ENCODE results near the gene ELFN1.

DNA sequence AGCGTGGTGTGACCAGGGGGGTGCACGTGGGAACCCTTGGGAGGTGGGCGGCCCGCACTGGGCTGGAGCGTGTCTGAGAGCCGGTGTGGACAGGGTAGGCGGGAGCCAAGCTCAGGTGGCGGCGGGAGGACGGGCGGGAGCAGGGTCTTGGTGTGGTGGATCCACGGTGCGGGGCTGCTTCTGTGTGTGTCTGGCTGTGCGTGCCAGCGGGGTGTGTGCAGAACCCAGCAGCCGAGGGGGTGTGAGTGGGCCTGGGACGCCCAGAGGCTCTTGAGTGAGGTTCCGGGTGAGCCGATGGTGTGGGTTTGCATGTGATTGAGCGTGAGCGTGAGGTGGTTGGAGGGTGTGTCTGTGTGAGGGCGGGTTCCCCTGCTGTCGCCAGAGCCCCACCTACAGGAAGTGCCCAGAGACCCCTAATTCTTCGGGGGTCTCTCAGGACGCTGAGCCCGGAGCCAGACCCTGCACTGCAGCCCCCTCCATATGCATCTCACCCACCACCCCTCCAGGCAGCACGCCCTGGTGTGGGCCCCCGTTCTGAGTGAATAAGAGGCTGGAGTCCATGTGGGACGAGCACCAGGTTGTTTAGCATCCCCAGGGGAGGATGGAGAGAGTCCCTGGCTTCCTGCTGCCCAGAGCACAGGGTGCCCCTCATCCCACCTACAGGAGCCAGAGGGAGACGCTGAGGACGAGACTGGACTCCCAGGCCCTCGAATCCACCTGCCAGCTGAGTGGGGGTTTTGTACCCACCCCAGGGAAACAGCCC, 78.2 kb downstream of the ELFN1 start:
- TF ChIP-seq RAD21 (IDR thresholded peaks at IDR 0.05; ENCODE audit: low read length) (no peak), GATA2 (CRISPR knock-in tag; IDR thresholded peaks at IDR 0.05) (no peak), POLR2AphosphoS5 (IDR thresholded peaks at IDR 0.05; ENCODE audit: low read depth, low read length) (no peak), FOXM1 (IDR thresholded peaks at IDR 0.05; ENCODE audit: low read depth) (no peak), USF1 (IDR thresholded peaks at IDR 0.05; ENCODE audit: borderline replicate concordance, low read depth) (no peak), SMC3 (IDR thresholded peaks at IDR 0.05; ENCODE audit: low read depth, low read length) (no peak), ZBTB33 (IDR thresholded peaks at IDR 0.05; ENCODE audit: borderline replicate concordance, low read depth) (no peak), GABPA (IDR thresholded peaks at IDR 0.05; ENCODE audit: low read depth) (no peak), MXI1 (IDR thresholded peaks at IDR 0.05; ENCODE audit: low read depth, low read length) (no peak)
- TF ChIP-seq, protein P1, sequence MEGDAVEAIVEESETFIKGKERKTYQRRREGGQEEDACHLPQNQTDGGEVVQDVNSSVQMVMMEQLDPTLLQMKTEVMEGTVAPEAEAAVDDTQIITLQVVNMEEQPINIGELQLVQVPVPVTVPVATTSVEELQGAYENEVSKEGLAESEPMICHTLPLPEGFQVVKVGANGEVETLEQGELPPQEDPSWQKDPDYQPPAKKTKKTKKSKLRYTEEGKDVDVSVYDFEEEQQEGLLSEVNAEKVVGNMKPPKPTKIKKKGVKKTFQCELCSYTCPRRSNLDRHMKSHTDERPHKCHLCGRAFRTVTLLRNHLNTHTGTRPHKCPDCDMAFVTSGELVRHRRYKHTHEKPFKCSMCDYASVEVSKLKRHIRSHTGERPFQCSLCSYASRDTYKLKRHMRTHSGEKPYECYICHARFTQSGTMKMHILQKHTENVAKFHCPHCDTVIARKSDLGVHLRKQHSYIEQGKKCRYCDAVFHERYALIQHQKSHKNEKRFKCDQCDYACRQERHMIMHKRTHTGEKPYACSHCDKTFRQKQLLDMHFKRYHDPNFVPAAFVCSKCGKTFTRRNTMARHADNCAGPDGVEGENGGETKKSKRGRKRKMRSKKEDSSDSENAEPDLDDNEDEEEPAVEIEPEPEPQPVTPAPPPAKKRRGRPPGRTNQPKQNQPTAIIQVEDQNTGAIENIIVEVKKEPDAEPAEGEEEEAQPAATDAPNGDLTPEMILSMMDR (IDR thresholded peaks at IDR 0.05), result no peak
- TF ChIP-seq, protein P2, sequence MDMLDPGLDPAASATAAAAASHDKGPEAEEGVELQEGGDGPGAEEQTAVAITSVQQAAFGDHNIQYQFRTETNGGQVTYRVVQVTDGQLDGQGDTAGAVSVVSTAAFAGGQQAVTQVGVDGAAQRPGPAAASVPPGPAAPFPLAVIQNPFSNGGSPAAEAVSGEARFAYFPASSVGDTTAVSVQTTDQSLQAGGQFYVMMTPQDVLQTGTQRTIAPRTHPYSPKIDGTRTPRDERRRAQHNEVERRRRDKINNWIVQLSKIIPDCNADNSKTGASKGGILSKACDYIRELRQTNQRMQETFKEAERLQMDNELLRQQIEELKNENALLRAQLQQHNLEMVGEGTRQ (IDR thresholded peaks at IDR 0.05; ENCODE audit: borderline replicate concordance, low read depth, low read length), result no peak
